NCI-H345 (cell line): Measurements from ENCODE around the gene MCL1.

Experiments used
- DNase-seq: peaks from one replicate; lab custom pipeline; 2025; lab: John Stamatoyannopoulos, UW

Gene MCL1

DNA sequence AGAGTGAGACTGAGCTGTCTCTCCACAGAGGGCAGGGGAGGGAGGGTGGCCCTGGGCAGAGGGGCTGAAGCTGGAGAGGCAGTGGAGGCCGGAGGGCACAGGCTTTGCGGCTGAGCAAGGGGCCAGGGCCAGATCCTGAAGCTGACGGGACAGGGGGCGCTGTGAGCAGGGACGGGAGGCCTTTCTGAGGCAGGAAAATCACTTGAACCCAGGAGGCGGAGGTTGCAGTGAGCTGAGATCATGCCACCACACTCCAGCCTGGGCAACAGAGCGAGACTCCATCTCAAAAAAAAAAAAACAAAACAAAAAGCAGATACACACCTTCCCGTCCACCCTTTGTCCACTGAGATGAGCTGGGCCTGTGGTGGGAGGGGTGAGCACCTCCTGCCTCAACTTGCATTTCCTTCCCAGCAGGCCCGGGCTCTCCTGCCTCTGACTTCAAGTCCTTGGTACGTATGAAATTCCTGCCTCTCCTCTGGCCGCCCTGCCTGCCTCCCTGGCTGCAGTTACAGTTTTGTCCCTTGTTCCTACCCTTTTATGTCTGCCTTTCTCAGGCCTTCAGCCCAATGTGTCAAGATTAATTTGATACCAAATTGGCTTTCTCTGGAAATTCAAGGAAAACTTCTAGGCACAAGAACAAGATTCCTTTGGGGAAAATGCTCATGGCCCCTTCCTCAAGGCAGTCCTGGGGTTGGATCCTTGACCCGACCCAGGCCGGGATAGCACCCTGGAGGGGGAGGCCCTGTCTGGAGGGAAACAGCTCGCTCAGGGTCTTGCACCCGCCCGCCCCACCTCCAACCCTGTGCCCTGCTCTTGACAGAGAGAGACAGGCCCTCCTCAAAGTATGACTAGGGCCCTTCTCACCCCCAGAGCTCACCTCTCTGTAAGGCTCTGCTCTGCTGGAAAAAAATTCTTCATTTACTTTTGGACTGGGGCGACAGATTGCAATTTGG, 41.4 kb downstream of the MCL1 start:
- no peak for DNase-seq

DNA sequence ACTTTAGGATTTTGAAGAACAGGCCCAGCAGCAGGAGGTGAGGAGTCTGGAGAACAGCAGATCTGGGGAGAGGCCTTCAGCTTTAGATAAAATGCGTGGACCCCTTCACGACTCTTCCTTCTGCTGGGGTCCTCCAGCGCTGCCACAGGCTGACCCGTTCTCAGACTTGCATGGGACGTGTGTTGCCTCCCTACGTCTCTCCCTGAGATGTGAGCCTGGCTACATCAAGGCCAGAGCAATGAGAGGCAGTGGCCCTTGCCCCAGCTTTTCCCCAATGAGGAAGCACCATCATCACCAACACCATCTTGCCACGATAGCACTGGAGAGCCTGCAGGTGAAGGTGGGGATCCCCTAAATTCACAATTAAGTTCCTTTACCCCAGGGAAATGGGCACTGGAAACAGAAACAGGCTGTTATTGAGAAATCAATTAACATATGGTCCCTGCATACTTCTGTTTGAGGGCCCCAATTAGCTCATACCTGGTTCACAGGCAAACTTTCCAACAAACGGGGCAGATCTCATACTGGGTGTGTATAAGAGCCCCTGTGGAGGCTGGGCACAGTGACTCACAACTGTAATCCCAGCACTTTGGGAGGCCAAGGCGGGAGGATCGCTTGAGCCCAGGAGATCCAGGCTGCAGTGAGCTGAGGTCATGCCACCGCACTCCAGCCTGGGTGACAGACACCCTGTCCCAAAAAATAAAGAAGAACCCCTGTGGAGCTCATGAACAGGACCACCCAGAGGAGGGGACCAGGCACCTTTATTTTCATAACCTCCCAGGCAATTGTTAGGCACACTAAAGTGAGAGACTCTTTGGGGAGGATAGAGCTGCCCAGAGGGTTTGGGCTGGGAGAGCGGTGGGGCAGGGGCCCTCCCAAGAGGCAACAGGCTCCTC, 42.3 kb downstream of the MCL1 start:
- DNase-seq: no peak

DNA sequence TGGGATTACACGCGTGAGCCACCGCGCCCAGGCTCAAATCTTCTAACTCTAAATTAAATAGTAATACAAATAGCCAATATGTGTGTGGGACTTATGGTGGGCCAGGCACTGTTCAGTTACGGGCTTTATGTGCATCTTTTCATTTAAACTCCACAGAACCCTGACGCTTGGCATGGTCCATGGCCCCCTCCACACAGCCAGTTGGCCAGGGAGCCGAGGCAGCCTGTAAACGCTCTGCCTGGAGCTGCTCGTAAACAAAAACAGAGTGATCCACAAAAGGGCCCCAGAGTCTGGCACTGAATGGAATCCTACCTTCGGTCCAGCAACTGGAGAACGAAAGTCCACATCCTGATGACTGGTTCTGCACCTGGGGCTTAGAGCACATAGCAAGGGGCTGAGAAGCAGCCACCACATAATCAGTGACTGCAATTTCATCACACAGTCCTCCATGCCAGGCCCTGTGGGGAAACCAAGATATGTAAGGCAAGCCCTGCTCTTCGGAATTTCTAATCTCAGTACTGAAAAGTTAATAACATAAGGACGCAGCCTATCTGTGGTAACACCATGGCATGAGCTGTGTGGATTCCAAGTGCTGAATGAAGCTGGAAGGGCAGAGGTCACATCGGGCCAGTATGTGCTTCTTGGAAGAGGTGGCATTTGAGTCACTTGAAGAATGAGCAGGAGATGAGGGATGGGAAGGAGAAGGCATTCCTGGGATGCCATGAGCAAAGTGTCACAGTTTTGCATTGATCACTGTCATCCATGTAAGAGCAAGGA, 43.7 kb downstream of the MCL1 start:
- DNase-seq: no peak

DNA sequence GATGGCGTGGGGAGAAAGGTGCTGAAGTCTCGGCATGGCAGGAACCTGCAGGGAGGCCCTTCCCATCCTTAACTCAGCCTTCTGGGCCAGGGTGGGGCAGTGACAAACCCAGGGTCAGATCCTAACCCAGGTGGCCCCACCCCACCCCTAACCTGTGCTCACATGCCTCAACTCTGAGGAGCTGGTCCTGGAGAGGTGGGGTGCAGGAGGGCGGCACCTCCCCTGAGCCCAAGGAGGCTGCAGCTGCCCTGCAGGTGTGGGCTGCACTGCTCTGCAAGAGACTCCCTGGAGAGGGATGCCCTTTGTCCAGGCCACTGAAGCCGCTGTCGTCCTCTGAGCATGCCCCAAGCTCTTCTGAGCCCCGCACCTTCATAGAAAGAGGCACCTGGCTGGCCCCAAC, 45.4 kb downstream of the MCL1 start:
- DNase-seq: no peak

DNA sequence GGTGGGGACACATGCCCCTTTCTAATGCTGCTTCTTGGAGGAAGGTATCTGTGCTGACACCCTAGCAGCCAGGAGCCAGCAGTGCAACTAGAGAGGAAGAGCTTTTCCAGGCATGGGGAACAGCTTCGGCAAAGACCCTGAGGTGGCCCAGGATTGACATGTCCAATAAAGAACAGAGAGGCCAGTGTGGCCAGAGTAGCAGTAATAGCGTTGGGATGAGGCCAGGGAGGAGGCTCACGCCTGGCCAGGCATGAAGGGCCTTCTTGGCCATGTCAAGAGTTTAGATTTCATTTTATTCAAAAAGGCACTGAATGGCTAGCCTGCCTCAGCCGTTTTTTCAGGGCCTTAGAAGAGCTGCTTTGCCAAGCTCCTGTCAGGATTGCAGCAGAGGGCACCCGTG, 46.5 kb downstream of the MCL1 start:
- DNase-seq: no peak

DNA sequence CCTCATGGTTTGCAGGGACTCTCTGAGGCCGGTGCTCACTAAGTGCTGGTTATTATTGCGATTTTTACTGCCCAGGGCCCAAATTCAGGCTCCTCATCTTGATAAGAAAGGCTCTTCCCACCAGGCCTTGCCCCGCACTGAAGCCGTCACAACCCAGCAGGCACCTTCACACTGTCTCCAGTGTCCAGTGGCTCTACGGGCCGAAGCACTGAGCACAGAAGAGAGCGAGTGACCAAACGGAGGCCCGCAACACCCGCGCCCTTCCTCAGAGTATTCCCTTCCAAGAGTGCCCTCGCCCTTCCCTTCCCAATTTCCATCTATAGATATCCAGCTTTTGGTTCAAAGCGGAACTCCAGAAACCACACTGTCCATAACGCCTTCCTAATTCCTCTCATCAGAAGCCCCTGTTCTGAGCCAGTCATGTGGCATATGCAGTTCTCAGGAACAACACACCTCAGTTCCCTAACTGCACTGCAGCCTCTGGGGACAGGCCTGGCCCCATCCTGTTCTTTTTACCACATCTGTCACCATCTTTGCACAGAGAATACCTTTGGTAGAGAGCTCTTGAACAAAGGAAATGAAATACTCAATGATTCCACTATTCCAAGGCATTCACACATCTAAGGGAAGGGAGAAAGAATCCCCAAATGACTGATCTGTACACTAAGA, 48.8 kb downstream of the MCL1 start:
- no peak for DNase-seq

DNA sequence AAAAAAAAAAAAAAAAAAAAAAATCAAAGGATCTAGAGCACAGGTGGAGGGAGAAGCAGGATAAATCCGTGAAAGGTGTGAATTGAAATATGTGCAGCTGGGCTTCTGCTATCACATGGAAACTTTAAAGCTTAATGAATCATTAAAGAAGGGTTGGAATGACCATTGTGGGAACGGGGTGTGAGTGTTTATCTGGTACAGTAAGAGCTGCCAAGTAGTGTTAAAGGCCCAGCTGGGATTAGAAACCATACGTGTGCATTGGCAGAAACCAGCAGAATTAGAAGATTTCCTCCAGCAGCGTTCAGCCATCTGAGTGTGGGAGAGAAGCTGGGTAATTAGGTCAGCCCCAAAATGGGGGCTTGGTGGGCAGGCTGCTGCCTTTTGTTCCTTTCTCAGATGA, 50.4 kb downstream of the MCL1 start:
- no peak for DNase-seq

DNA sequence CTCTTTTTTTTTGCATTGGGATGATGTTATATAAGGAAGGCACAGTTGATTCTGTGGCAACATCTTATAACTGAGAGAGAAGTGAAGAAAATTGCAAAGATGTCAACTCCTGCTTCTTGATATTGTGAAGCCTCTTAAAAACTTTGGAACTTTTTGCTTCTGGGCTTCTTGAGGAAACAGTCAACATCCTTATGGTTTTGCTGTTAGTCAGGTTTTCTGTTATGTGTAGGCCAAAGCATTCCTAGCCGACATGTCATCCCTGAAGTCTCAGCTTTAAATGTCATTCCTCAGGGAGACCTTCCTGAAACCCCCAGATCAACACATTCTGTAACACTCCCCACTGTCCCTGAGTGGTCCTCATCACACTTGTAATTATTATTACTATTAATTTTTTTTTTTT, 51.2 kb downstream of the MCL1 start:
- no peak for DNase-seq

DNA sequence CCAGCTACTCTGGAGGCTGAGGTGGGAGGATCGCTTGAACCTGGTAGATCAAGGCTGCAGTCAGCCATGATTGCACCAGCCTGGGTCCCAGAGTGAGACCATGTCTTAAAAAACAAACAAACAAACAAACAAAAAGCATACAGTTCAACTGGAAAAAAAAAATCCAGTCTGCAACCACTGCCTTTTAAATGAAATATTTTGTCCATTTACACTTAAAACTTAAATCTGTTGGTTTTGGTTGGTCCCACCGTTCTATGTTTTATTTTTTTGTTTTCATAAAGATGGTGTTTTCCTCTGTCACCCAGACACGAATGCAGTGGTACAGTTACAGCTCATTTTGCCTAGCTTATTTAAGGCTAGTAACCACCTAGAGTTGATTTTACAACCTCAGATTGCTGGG, 54.1 kb downstream of the MCL1 start:
- DNase-seq: no peak
